ENCODE results near the gene C1QTNF3. TPM values are rescaled to one million over a fixed set of nuclear protein-coding genes. Genes with fewer than 3 reads are reported as not detected.
"Not testable (repeated sequence)": the region's sequence is repeated elsewhere in the genome, so short reads cannot be mapped to it uniquely, and the experiment has no call there.

The C1QTNF3 gene, protein sequence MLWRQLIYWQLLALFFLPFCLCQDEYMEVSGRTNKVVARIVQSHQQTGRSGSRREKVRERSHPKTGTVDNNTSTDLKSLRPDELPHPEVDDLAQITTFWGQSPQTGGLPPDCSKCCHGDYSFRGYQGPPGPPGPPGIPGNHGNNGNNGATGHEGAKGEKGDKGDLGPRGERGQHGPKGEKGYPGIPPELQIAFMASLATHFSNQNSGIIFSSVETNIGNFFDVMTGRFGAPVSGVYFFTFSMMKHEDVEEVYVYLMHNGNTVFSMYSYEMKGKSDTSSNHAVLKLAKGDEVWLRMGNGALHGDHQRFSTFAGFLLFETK
- polyA plus RNA-seq (2013, experiment 1 of 2) = 2.0 TPM
- 2.4 TPM for polyA plus RNA-seq (2013, experiment 2 of 2)

DNA sequence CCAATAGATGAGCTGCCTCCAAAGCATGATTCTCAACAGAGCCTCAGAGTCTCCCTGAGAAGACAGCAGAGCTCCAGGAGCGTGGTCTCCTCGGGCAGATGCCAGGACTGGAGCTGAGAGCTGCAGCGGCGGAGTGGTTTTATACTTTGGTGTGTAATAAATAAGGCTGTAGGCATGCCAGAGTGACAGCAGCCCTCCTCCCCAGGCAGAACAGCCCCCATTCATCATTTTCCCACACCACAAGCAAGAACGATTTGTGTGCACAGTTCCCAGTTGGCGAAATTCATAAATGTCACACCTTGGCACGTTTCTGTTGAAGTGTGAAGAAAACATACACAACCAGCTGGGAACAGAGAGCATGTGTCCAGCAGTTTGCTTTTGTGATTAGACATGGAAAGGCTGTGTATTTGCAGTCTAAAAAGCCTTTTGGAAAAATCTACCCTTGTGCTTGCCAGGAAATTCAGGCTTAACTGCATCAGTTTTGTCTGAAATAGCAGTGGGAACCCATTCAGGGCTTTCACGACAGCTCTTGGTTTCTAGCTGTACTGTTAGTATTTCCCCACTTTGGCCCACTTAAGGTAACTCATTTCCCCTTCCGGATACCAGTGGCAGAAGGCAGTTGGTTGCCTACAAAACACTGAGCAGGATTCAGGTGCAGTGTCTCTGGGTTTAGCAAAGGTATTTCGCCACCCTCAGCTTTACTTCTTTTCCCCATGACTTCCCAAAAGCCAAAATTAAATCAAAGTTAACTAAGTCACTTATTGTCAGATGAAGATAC is at the start of gene C1QTNF3:
Gene C1QTNF3 (minus strand): TSS at position 115 of the 778 bp plus-strand sequence. CDS start 88 bp downstream, at position 27.
- no CpG with 5 or more reads among the region's 10 CpGs for WGBS, 2 donors (ENCODE audit: extremely low coverage in 2 of 2, insufficient read length in 2 of 2, insufficient replicate concordance in 1 of 2)
- no peak within 1 kb of the TSS for H3K4me2 ChIP-seq (ENCODE audit: insufficient read depth, low read length, poor library complexity, severe bottlenecking)
- no peak for DNase-seq (ENCODE audit: low spot score)

DNA sequence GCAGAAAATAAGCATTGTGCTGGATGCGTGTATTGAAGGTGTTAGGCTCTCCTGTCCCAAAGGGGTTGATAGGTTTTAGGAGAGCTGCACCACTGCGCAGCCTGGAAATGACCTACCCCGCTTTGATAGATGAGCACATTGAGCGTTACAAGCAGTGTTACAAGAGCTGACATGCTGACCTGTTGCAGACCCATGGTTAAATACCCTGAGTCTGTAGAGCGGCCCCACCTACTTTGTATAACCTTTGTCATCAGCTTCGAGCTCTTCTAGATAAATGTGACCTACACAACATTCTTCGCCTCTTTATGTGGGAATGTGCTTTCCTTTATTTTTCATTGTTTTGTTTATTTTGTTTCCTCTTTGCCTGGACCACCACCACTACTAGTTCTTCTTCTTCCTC is 48.0 kb upstream of the C1QTNF3 start:
- H3K27ac ChIP-seq (replicated peaks; ENCODE audit: low read length); DNase-seq (ENCODE audit: low spot score); H3K79me1 ChIP-seq (ENCODE audit: low read depth, low read length); H2BK12ac ChIP-seq (ENCODE audit: low read length); H3K27me3 ChIP-seq (ENCODE audit: control insufficient read depth in 3 of 3, insufficient read depth in 3 of 3, low read depth in 1 of 3, low read length in 3 of 3); H3K18ac ChIP-seq (ENCODE audit: low read length); H3K4me3 ChIP-seq (ENCODE audit: low read length in 2 of 2); H2BK120ac ChIP-seq (ENCODE audit: low read depth, low read length); H4K91ac ChIP-seq (ENCODE audit: low read depth, low read length, poor library complexity); H2BK5ac ChIP-seq (ENCODE audit: low read length); H3K23ac ChIP-seq (ENCODE audit: low read depth, low read length, poor library complexity); H3K4ac ChIP-seq (ENCODE audit: low read length); H4K8ac ChIP-seq (ENCODE audit: low read depth, low read length); H2AFZ ChIP-seq (ENCODE audit: low read length); H3K36me3 ChIP-seq (replicated peaks in 1 of 2; ENCODE audit: control insufficient read depth in 2 of 2, insufficient read depth in 2 of 2, low read length in 2 of 2); H3K4me1 ChIP-seq (ENCODE audit: control insufficient read depth in 2 of 2, insufficient read depth in 1 of 2, low read depth in 1 of 2, low read length in 2 of 2); H3K4me2 ChIP-seq (ENCODE audit: insufficient read depth, low read length, poor library complexity, severe bottlenecking); H2BK15ac ChIP-seq (ENCODE audit: low read length); H3K9ac ChIP-seq (ENCODE audit: low read depth, low read length, poor library complexity); H3K14ac ChIP-seq (ENCODE audit: low read length); H2AK5ac ChIP-seq (ENCODE audit: low read depth, low read length); H3K9me3 ChIP-seq (replicated peaks in 1 of 2; ENCODE audit: control insufficient read depth in 2 of 2, insufficient read depth in 1 of 2, low read depth in 1 of 2, low read length in 2 of 2): not testable (repeated sequence)
- WGBS, 2 donors (ENCODE audit: extremely low coverage in 2 of 2, insufficient read length in 2 of 2, insufficient replicate concordance in 1 of 2) = no CpG with 5 or more reads among the region's 7 CpGs

More for the DNA sequence above, at the start of gene C1QTNF3:
- Histone ChIP-seq H3K4me1 (ENCODE audit: control insufficient read depth in 2 of 2, insufficient read depth in 1 of 2, low read depth in 1 of 2, low read length in 2 of 2) (peaks cover 0 to 2% of the 10 kb centered on the region in 2 donors), H3K27ac (replicated peaks; ENCODE audit: low read length) (no peak within 1 kb of the TSS), H3K14ac (ENCODE audit: low read length) (no peak within 1 kb of the TSS), H3K36me3 (replicated peaks in 1 of 2; ENCODE audit: control insufficient read depth in 2 of 2, insufficient read depth in 2 of 2, low read length in 2 of 2) (peaks cover 0 to 2% of the 10 kb centered on the region in 2 donors), H2AFZ (ENCODE audit: low read length) (no peak within 1 kb of the TSS), H2BK12ac (ENCODE audit: low read length) (no peak within 1 kb of the TSS), H2BK15ac (ENCODE audit: low read length) (no peak within 1 kb of the TSS), H2BK5ac (ENCODE audit: low read length) (no peak within 1 kb of the TSS), H3K27me3 (ENCODE audit: control insufficient read depth in 3 of 3, insufficient read depth in 3 of 3, low read depth in 1 of 3, low read length in 3 of 3) (no peaks in the 10 kb centered on the region), H3K9ac (ENCODE audit: low read depth, low read length, poor library complexity) (no peak within 1 kb of the TSS), H3K4ac (ENCODE audit: low read length) (no peak within 1 kb of the TSS), H2AK5ac (ENCODE audit: low read depth, low read length) (no peak within 1 kb of the TSS), H3K79me1 (ENCODE audit: low read depth, low read length) (no peaks in the 10 kb centered on the region), H2BK120ac (ENCODE audit: low read depth, low read length) (no peak within 1 kb of the TSS), H3K23ac (ENCODE audit: low read depth, low read length, poor library complexity) (no peak within 1 kb of the TSS), H3K18ac (ENCODE audit: low read length) (no peak within 1 kb of the TSS), H3K9me3 (replicated peaks in 1 of 2; ENCODE audit: control insufficient read depth in 2 of 2, insufficient read depth in 1 of 2, low read depth in 1 of 2, low read length in 2 of 2) (no peaks in the 10 kb centered on the region), H4K8ac (ENCODE audit: low read depth, low read length) (no peak within 1 kb of the TSS), H3K4me3 (ENCODE audit: low read length in 2 of 2) (no peak within 1 kb of the TSS), H4K91ac (ENCODE audit: low read depth, low read length, poor library complexity) (no peak within 1 kb of the TSS)

DNA sequence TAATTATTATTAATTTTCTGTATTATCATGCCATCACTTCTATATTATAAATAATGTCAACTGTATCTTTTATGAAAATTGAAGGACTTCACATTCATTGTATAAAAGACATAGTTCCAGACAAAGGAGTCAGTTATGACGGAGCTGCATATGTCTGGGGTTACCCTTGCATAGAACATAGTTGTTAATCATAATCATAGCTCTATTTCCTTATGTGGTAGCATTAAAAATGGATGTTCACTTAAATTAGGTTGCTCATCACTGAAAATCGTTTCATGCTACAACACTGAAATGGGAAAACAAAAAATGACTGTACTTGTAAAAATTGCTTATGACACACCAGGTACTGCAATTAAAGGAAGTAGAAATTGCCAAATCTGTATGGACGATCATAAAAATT is 46.8 kb upstream of the C1QTNF3 start:
- not testable (repeated sequence) for H2AK5ac ChIP-seq (ENCODE audit: low read depth, low read length); H3K27me3 ChIP-seq (ENCODE audit: control insufficient read depth in 3 of 3, insufficient read depth in 3 of 3, low read depth in 1 of 3, low read length in 3 of 3); H2BK5ac ChIP-seq (ENCODE audit: low read length); H3K4me2 ChIP-seq (ENCODE audit: insufficient read depth, low read length, poor library complexity, severe bottlenecking); H2BK120ac ChIP-seq (ENCODE audit: low read depth, low read length); H3K4ac ChIP-seq (ENCODE audit: low read length); H2AFZ ChIP-seq (ENCODE audit: low read length); H3K79me1 ChIP-seq (ENCODE audit: low read depth, low read length); H2BK12ac ChIP-seq (ENCODE audit: low read length); H4K8ac ChIP-seq (ENCODE audit: low read depth, low read length); H2BK15ac ChIP-seq (ENCODE audit: low read length); DNase-seq (ENCODE audit: low spot score); H3K4me3 ChIP-seq (ENCODE audit: low read length in 2 of 2); H3K36me3 ChIP-seq (replicated peaks in 1 of 2; ENCODE audit: control insufficient read depth in 2 of 2, insufficient read depth in 2 of 2, low read length in 2 of 2); H3K14ac ChIP-seq (ENCODE audit: low read length); H3K4me1 ChIP-seq (ENCODE audit: control insufficient read depth in 2 of 2, insufficient read depth in 1 of 2, low read depth in 1 of 2, low read length in 2 of 2); H3K27ac ChIP-seq (replicated peaks; ENCODE audit: low read length); H4K91ac ChIP-seq (ENCODE audit: low read depth, low read length, poor library complexity); H3K9ac ChIP-seq (ENCODE audit: low read depth, low read length, poor library complexity); H3K9me3 ChIP-seq (replicated peaks in 1 of 2; ENCODE audit: control insufficient read depth in 2 of 2, insufficient read depth in 1 of 2, low read depth in 1 of 2, low read length in 2 of 2); H3K23ac ChIP-seq (ENCODE audit: low read depth, low read length, poor library complexity); H3K18ac ChIP-seq (ENCODE audit: low read length)
- no CpG with 5 or more reads among the region's 3 CpGs for WGBS, 2 donors (ENCODE audit: extremely low coverage in 2 of 2, insufficient read length in 2 of 2, insufficient replicate concordance in 1 of 2)

DNA sequence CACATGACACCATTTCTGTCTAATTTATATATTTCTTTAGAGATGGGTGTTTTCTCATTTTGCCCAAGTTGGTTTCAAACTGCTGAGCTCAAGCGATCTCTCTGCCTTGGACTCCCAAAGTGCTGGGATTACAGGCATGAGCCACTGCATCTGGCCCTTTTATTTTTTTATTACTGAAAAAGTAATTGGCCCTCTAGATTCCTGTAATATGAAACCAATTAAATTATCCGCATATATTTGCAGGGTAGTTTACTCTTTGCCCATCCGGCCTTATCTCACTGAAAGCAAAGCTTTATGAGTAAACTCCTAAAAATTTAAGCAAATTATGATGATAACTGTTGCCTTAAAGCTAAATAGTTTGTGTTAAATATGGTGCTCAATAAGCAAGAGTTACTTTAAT is 44.7 kb upstream of the C1QTNF3 start:
- not testable (repeated sequence) for H2BK120ac ChIP-seq (ENCODE audit: low read depth, low read length); H3K27ac ChIP-seq (replicated peaks; ENCODE audit: low read length); H3K79me1 ChIP-seq (ENCODE audit: low read depth, low read length); H2BK5ac ChIP-seq (ENCODE audit: low read length); H3K4ac ChIP-seq (ENCODE audit: low read length); H3K4me3 ChIP-seq (ENCODE audit: low read length in 2 of 2); H3K4me1 ChIP-seq (ENCODE audit: control insufficient read depth in 2 of 2, insufficient read depth in 1 of 2, low read depth in 1 of 2, low read length in 2 of 2); H4K8ac ChIP-seq (ENCODE audit: low read depth, low read length); H2AK5ac ChIP-seq (ENCODE audit: low read depth, low read length); H2BK15ac ChIP-seq (ENCODE audit: low read length); H3K18ac ChIP-seq (ENCODE audit: low read length); H2BK12ac ChIP-seq (ENCODE audit: low read length); H4K91ac ChIP-seq (ENCODE audit: low read depth, low read length, poor library complexity); H2AFZ ChIP-seq (ENCODE audit: low read length); H3K23ac ChIP-seq (ENCODE audit: low read depth, low read length, poor library complexity); H3K14ac ChIP-seq (ENCODE audit: low read length); H3K9ac ChIP-seq (ENCODE audit: low read depth, low read length, poor library complexity); H3K9me3 ChIP-seq (replicated peaks in 1 of 2; ENCODE audit: control insufficient read depth in 2 of 2, insufficient read depth in 1 of 2, low read depth in 1 of 2, low read length in 2 of 2); DNase-seq (ENCODE audit: low spot score); H3K36me3 ChIP-seq (replicated peaks in 1 of 2; ENCODE audit: control insufficient read depth in 2 of 2, insufficient read depth in 2 of 2, low read length in 2 of 2); H3K4me2 ChIP-seq (ENCODE audit: insufficient read depth, low read length, poor library complexity, severe bottlenecking); H3K27me3 ChIP-seq (ENCODE audit: control insufficient read depth in 3 of 3, insufficient read depth in 3 of 3, low read depth in 1 of 3, low read length in 3 of 3)
- WGBS, 2 donors (ENCODE audit: extremely low coverage in 2 of 2, insufficient read length in 2 of 2, insufficient replicate concordance in 1 of 2) = no CpG with 5 or more reads among the region's 3 CpGs

Measured in neuronal stem cell (in vitro differentiated cells).